Activated effector memory CD4-positive, alpha-beta T cell treated with anti-CD3 and anti-CD28 coated beads, Interleukin-2, amount 50 U/mL, for 16 hours (primary cell): ENCODE results near the gene PTPN20.

Source experiments
- DNase-seq: peaks from one replicate; pipeline ENCODE4 v3.0.0-alpha.2; 2020

PTPN20 gene

GRCh38 chr10:47035171-47035818 lies 124.1 kb downstream of the PTPN20 start:
- DNase-seq, result peak; percentile 24

- DNase-seq, result peak; percentile 25
Measured at GRCh38 chr10:47035819-47036337, 124.7 kb downstream of the PTPN20 start.

- DNase-seq, result peak; percentile 17
Measured at GRCh38 chr10:47036771-47037170, 125.5 kb downstream of the PTPN20 start.

- DNase-seq, result peak; percentile 33
Measured at GRCh38 chr10:47037654-47038425, 126.6 kb downstream of the PTPN20 start.

- DNase-seq, result peak; percentile 27
Measured at GRCh38 chr10:47038881-47039561, 127.8 kb downstream of the PTPN20 start.

GRCh38 chr10:47039562-47039913 lies 128.3 kb downstream of the PTPN20 start:
- no peak for DNase-seq

GRCh38 chr10:47040041-47040491 lies 128.8 kb downstream of the PTPN20 start:
- peak; percentile 53 for DNase-seq

GRCh38 chr10:47040681-47041080 lies 129.5 kb downstream of the PTPN20 start:
- DNase-seq, result no peak

GRCh38 chr10:47041396-47042198 lies 130.4 kb downstream of the PTPN20 start:
- no peak for DNase-seq

GRCh38 chr10:47042199-47042473 lies 130.9 kb downstream of the PTPN20 start:
- DNase-seq, result peak; percentile 36

- DNase-seq, result peak; percentile 55
Measured at GRCh38 chr10:47042780-47043750, 131.8 kb downstream of the PTPN20 start.

GRCh38 chr10:47043928-47044538 lies 132.8 kb downstream of the PTPN20 start:
- DNase-seq, result peak; percentile 34

- DNase-seq, result peak; percentile 49
Measured at GRCh38 chr10:47044741-47045140, 133.5 kb downstream of the PTPN20 start.

GRCh38 chr10:47045331-47045861 lies 134.2 kb downstream of the PTPN20 start:
- DNase-seq, result peak; percentile 49

GRCh38 chr10:47046321-47047126 lies 135.3 kb downstream of the PTPN20 start:
- DNase-seq, result peak; percentile 53

GRCh38 chr10:47047127-47047504 lies 135.9 kb downstream of the PTPN20 start:
- peak; percentile 58 for DNase-seq

GRCh38 chr10:47047577-47048525 lies 136.6 kb downstream of the PTPN20 start:
- DNase-seq, result peak; percentile 92

- peak; percentile 64 for DNase-seq
Measured at GRCh38 chr10:47048526-47048905, 137.3 kb downstream of the PTPN20 start.
